Cerebellar nuclear complex (tissue), 1 donor: Measurements from ENCODE around the gene C16orf87.
A peak's percentile ranks its signal among the peaks of the same experiment; 100 is the strongest.
"Not testable (repeated sequence)": the region's sequence is repeated elsewhere in the genome, so short reads cannot be mapped to it uniquely, and the experiment has no call there.

Experiments
- DNase-seq, 2 experiments: peaks; one replicate each; lab custom pipeline; 2025; lab: John Stamatoyannopoulos, UW

The C16orf87 gene

GRCh38 chr16:46800494-46800893 is 30.5 kb downstream of the C16orf87 start:
- no peak for DNase-seq

- no peak for DNase-seq
Measured at GRCh38 chr16:46797501-46797900, 33.5 kb downstream of the C16orf87 start.

- no peak for DNase-seq
Measured at GRCh38 chr16:46796764-46797269, 34.2 kb downstream of the C16orf87 start.

- no peak for DNase-seq
Measured at GRCh38 chr16:46793841-46794240, 37.1 kb downstream of the C16orf87 start.

- DNase-seq, result no peak
Measured at GRCh38 chr16:46790599-46791270, 40.2 kb downstream of the C16orf87 start.

- no peak for DNase-seq
Measured at GRCh38 chr16:46789499-46790414, 41.2 kb downstream of the C16orf87 start.

- DNase-seq, result no peak
Measured at GRCh38 chr16:46788891-46789474, 42.0 kb downstream of the C16orf87 start.

GRCh38 chr16:46787909-46788308 is 43.1 kb downstream of the C16orf87 start:
- DNase-seq, result no peak

- no peak for DNase-seq
Measured at GRCh38 chr16:46785076-46785845, 45.7 kb downstream of the C16orf87 start.

GRCh38 chr16:46784569-46784968 is 46.4 kb downstream of the C16orf87 start:
- DNase-seq, result not testable (repeated sequence)

- no peak for DNase-seq
Measured at GRCh38 chr16:46783800-46784199, 47.2 kb downstream of the C16orf87 start.

- DNase-seq, result no peak
Measured at GRCh38 chr16:46782320-46782719, 48.7 kb downstream of the C16orf87 start.

GRCh38 chr16:46777804-46778203 is 53.2 kb downstream of the C16orf87 start:
- no peak for DNase-seq

GRCh38 chr16:46775214-46775613 is 55.8 kb downstream of the C16orf87 start:
- no peak for DNase-seq

- DNase-seq, result no peak
Measured at GRCh38 chr16:46774743-46775177, 56.2 kb downstream of the C16orf87 start.

GRCh38 chr16:46772463-46772862 is 58.5 kb downstream of the C16orf87 start:
- no peak for DNase-seq

- no peak for DNase-seq
Measured at GRCh38 chr16:46768809-46769208, 62.2 kb downstream of the C16orf87 start.

- no peak for DNase-seq
Measured at GRCh38 chr16:46765050-46765449, 65.9 kb downstream of the C16orf87 start.

- peak; percentile 63 to 81 for DNase-seq
Measured at GRCh38 chr16:46763147-46763546, 67.8 kb downstream of the C16orf87 start.

- no peak for DNase-seq
Measured at GRCh38 chr16:46762583-46762982, 68.4 kb downstream of the C16orf87 start.

GRCh38 chr16:46759309-46759708 is 71.7 kb downstream of the C16orf87 start:
- no peak for DNase-seq
